Hematopoietic multipotent progenitor cell (in vitro differentiated cells): ENCODE measurements around the gene MOV10L1. TPM values are rescaled to one million over a fixed set of nuclear protein-coding genes. Genes with fewer than 3 reads are reported as not detected.

Source experiments
- DNase-seq, 3 donors: peaks; one replicate each; pipeline ENCODE4 v3.0.0-alpha.2; 2011 to 2015; ENCODE audit warnings: low read depth in 2 of 3, low spot score in 2 of 3
- total RNA-seq: library from RNA; depleted of rRNA; stranded (reverse); fragments of >200 nt; gene quantifications from one replicate; pipeline ENCODE4 v1.2.3, GENCODE V29; 2012

Gene MOV10L1
- total RNA-seq, result 0.27 TPM

DNA sequence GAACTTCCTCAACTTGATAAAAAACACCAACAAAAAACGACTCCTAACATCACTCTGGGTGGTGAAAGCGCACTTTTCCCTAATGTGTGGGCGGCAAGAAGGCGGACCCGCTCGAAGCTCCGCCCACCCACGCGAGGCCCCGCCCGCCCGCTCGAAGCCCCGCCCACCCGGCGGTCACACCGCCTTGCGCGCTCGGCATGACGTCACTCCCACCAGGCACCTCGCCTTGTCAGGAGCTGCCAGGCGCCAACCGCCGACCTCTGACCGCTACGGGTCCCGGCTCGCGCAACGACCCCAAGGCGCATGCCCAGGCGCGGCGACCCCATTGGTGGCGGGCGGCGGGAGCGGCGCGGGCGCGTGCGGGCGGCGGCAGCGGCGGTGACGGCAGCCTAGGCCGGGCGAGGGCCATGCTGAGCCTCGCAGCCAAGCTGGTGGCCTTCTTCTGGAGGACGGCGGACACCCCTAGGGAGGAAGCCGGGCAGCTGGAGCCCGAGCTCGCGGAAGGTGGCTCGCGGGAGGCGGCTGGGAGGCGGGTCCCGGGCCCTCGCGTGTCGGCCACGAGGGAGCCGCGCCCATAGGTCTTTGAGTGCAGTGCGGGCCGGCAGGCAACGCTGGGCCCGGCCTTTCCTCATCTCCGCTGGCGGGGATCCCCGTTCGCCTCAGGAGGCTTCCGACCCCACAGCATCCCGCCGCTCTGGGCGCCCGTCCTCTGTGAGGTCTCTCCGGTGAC lies at the start of gene MOV10L1:
Gene MOV10L1, plus strand, starts transcription at position 325 of the 730 bp plus-strand sequence. Its CDS starts 83 bp downstream, at position 408.
- peak in 2 of 3 donors; percentile 57 to 59 for DNase-seq

DNA sequence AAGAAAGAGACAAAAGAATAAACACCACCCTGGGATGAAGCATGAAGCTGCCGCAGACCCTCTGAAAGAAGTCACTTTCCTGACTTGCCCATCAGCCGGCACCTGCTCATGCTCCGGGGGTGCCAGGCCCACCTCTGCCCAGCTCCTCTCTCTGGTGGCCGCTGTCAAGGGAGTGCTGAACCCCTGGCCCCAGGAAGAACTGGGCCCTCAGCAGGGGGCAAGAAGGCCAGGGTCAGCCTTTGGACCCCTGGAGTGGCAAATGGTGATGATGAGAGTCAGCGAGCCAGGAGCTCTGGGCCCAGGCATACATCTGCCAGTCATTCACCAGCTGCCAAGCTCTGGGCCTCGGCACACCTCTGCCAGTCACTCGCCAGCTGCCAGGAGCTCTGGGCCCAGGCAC lies 49.1 kb upstream of the MOV10L1 start:
- DNase-seq, result no peak

DNA sequence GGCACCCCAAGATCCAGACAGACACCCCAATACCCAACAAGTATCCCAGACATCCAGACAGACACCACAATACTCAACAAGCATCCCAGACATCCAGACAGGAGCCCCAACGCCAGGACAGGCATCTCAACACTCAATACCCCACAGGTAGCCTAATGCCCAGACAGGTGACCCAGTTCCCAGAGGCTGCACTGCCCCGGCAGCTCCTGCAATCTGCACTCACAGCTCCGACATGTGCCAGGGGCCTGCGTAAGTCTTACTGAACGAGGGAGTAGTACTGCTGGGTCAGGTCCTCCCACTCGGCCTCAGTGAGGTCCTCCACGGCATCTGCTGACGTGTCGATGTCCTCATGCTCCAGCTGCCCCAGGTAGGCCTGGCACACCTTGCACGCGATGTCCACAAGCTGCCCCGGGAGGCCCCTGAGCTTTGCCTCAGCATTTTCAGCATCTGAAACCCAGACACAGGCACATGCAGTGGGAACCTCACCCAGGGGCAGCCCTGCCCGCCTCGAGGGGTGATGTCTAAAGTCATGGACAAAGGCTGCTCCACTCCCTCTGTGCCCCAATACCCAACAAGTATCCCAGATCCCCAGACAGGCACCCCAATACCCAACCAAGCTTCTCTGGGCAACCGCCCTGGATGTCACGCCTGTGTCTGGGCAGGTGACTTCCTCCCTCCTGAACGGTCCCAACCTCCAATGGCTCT lies 48.3 kb upstream of the MOV10L1 start:
- no peak for DNase-seq

DNA sequence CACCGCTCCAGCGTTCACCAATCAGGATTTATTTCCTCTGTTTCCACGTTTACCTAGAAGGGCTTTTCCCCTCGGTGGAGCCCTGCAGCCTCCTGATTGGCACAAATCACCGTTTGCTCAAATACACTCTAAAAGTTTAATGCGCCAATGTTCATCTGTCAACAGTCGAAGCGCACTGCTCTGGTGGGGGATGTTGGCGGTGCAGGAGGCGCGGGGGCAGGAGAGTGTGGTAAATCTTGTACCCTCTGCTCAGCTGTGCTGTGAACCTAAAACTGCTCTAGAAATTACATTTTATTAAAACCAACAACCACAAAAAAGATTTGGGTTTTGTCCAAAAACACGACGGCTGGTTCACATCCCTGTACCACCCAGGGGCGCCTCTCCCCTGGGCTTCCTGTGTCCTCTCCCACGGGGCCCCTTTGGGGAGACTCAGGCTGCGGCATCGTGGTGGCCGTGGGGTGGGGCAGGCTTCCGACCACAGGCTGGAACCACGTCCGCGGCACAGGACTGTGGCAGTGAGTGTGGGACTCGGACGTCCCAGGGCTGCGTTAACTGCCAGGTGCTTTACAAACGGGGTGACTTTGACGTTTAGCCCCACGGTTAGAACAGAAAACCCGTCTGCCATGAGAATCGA lies 45.2 kb upstream of the MOV10L1 start:
- peak in 2 of 3 donors; percentile 36 to 58 for DNase-seq

DNA sequence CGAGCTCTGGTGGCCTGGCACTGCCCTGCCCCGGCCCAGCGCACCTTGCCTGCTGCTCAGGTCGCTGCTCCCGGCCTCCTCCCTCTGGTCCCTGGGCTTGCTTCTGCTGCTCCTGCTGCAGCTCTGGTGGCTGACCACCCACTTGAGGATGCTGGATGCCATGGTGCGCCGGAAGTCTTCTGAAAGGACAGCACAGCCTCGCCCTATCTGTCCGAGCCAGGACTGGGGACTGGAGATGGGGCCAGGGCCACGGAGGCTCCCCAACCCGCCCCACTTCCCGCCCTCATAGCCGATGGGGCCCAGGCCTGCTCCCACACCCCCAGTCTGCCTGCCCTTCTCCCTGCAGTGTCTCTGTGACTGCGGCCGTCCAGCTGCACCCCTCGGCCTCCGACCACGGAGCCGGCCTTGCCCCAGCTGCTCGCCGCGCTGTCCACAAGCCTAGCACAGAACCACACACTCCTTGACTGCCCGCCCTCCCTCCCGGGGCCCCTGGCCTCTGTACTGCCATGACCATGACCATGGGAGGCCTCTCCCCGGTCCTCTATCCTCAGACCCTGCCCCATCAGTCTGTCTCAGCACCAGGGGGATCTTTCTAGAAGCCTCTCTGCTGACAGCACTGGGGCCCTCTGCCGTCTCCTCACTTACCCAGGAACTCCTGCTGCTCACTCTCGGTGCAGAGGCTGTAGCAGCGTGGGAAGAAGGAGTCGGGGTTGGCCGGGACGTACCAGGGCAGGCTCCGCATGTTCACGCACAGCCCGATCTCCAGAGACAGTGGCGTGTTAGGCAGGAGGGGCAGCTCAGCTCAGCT lies 44.4 kb upstream of the MOV10L1 start:
- DNase-seq, result no peak

DNA sequence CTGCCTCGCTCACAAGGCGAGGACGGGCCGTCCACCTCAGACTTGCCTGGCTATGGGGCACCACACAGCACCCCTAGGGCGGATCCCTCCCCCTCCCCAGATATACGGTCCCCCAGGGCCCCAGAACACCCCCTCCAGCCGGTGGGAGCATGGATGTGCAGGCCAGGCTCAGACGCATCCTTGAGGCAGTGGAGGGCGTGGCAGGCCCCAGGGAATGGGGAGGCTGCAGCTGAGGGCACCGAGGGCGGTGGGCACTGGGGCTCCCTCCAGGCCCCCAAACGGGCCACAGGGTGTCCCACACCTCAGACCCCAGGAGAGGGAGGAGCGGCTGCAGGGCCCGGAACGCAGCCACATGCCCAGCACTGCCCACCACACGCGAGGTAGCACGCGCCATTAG lies 43.8 kb upstream of the MOV10L1 start:
- DNase-seq, result no peak

DNA sequence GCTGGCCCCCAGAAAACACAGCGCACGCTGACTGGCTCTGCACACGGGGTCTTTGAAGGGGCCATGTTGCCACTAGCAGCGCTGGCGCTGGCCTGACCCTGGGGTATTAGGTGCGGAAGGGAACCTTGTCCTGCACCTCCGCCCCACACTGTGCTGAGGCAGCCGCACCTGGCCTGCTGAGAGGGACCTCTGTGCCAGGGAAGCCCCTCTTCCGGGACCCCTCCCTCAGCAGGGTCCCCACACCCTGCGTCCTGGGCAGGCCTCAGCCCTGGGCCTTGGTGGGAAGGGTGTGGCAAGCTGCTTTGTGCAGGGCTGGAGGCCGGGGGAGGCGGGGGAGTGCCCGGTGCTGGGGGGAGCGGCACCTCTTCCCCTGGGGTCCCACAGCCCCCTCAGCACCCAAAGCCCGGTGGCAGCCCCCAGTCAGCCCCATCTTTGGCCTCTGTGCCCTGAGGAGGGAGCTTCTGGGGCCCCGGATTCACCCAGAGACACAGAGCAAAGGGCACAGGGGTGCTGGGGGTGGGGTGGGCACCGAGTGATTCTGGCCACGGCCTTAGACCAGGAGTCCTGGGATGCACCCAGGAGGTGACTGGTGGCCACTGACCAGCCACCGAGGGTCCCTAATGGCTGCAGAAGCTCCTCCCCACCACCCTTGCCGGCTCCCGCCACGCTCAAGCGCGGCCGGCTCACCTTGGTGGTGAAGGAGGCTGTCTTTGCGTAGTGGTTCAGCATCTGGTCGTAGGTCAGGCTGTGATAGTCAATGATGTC lies 43.1 kb upstream of the MOV10L1 start:
- DNase-seq, result no peak

DNA sequence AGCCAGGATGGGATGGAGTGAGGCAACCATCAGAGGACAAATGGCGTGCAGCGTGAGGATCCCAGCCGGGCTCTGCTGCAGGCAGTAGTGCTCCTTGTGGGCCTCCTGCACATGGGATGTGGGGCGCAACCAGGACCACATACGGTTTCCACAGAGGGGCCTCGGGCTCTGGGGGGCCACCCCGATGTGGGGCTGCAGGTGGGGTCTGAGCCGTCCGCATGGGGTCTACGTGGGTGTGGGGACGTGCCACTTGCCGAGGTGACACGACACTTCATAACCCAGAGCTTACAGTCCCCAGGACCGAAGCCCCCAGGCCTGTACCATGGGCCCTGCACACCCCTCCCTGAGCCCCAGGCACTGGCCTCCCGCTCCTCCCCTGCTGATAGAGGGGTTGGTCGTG lies 42.5 kb upstream of the MOV10L1 start:
- DNase-seq, result no peak

DNA sequence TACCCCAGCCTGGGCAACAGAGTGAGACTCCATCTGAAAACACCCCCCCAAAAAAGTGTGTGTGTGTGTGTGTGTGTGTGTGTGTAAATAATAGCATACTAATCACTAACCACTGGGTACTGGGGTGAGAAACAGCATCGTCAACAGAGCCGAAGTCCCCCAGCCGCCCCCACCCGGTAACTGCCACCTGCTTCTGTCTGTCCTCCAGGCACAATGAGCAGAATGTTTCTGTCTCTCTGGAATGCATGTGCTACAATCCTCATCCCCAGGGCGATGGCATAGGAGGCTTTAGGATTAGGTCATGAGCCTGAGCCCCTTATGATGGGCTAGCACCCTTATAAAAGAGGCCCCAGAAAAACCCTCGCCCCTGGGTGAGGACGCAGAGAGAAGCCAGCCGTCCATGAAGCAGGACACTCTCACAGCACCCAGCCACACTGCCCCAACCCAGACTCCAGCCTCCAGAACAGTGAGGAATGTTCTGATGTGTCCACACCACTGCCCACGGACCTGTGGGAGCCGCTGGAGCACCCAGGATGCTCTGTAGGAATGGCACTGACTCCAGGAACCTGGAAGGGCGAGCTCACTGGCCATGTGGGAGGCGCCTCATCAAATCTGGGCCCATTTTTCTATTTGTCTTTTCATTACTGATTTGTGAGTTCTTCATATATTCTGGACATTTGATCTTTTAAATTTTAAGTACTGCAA lies 41.6 kb upstream of the MOV10L1 start:
- no peak for DNase-seq

DNA sequence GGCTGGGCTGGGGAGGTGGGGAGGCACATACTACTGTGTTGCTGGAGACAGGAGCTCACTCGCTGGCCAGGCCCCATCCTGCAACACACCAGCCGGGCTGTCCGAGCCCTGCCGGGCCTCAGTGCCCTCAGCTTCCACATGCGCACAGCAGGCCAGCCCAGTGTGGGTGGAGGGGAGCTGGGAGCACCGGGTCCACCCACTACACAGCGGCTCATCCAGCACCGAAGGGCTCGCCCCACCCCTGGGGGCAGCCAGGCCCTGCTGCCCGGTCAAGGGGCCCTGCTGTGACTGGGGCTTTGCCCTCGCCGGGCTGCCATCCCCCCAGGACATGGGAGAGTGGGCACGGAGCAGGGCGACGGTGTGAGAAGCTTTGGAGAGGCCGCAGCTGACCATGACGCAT lies 41.0 kb upstream of the MOV10L1 start:
- DNase-seq, result no peak

DNA sequence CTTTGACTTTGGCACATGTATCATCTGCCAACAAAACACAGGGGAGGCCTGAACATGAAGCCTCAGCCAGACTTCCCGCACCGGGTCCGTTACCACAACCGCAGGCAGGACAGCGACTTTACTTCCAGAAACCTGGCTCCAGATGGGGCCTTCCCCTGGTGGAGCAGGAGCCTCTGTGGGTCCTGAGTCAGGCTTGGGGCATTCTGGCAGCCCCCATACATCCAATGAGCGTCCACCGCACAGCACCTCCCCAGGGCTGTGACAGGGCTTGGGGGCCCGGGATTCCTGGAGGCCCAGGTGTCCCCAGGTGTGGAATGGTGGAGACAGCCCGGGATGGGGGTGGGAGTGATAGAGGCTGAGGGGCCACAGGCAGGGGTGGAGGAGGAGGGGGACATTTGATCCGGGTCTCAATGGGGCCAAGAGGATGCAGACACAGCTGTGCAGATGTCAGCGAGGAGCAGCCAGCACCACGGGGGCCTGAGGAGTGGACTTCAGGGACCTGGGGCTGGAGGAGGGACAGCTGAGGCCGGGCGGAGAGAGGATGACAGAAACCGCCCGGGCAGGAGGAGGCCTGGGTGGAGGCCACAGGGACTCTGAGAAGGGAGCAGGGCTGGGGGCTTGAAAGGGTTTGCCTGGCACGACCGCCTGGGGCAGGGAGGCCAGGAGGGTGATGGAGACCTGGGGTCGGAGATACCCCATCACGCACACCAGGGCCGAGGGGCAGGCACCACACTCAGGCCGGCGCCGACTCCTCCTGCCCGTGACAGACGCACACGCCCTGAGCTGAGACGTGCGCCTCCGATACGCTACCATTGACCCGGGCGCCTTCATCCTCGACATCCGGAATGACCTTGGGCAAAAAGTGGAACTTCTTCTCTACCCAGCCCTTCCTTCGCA lies 40.3 kb upstream of the MOV10L1 start:
- DNase-seq, result no peak

DNA sequence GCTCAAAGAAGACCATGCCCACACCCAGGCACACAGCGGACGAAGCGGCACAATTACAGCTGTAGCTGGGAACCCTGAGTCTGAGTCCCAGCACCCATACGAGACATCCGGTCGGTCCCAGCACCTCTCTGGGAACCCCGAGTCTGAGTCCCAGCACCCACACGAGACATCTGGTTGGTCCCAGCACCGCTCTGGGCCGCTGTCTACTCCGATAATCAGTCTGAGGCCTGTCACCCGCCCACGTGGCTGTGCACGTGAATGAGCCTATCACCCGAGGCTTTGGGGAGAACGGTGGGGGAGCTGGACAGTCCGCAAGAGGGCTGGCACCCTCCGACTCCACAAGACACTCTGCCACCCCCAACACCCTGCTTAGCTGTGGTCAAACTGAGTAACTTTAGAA lies 37.9 kb upstream of the MOV10L1 start:
- no peak for DNase-seq

DNA sequence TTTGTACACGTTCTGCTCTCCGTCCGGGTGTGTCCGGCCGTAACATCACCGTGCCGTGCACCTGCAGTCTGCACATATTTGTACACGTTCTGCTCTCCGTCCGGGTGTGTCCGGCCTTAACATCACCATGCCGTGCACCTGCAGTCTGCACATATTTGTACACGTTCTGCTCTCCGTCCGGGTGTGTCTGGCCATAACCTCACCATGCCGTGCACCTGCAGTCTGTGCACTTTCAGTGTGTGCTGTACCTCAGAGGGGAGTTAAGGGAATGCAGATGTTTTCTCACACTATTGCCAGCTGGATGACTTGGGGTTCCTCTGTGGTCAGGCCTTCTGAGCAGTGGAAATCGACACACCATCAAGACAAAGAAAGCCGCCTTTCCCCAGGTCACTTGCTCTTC lies 35.9 kb upstream of the MOV10L1 start:
- DNase-seq, result no peak

DNA sequence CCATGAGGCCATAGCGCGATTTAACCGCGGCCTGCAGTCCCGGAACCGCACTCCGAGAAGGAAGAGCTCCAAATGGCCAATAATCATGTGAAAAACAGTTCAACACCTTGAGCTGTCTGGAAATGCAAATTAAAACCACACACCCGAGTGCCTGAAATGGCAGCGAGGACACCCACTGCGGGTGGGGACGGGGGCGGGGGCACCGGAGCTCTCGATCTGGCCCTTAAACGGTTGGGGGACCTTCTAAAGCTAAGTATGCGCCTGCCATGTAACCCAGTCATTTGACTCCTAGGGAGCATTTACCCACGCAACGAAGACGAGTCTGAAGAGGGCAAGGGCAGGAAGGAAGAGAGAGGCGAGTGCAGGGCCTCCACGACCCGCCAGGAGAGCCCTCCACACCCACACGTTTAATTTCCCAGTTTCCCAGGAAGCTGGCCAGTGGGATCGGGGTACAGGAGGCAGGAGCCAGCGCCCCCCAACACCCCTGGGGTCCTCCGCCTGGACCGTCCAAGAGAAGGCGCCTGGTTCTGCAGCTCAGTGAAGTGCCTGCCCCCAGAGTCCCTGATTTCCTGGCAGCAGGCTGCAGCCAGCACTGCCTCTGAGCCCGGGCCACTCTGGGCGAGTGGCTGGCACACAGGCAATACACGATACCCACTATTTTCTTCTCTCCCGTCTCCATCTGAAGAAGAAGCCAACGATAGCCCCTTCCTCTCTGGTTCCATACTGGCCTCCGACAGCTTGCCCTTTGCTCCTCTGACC lies 33.4 kb upstream of the MOV10L1 start:
- DNase-seq, result no peak

DNA sequence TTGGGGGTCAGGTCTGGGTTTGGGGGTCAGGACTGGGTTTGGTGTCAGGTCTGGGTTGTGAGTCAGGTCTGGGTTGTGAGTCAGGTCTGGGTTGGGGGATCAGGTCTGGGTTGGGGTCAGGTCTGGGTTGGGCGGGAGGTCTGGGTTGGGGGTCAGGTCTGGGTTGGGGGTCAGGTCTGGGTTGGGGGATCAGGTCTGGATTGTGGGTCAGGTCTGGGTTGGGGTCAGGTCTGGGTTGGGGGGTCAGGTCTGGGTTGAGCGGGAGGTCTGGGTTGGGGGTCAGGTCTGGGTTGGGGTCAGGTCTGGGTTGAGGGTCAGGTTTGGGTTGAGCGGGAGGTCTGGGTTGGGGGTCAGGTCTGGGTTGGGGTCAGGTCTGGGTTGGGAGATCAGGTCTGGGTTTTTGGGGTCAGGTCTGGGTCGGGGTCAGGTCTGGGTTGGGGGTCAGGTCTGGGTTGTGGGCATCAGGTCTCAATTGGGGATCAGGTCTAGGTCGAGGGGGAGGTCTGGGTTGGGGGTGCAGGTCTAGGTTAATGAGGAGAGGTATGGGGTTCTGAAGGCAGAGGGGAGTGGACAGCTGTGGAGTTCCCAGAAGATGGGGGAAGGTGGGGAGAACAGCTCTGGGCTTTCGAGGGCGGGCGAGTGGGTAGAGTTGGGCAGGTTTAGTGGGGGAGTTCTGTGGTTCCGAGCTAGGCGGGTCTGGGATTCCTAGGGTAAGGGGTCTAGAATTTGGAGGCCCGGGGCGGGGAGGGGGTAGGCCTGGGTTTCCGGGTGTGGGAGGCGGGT lies 32.3 kb upstream of the MOV10L1 start:
- DNase-seq, result no peak

DNA sequence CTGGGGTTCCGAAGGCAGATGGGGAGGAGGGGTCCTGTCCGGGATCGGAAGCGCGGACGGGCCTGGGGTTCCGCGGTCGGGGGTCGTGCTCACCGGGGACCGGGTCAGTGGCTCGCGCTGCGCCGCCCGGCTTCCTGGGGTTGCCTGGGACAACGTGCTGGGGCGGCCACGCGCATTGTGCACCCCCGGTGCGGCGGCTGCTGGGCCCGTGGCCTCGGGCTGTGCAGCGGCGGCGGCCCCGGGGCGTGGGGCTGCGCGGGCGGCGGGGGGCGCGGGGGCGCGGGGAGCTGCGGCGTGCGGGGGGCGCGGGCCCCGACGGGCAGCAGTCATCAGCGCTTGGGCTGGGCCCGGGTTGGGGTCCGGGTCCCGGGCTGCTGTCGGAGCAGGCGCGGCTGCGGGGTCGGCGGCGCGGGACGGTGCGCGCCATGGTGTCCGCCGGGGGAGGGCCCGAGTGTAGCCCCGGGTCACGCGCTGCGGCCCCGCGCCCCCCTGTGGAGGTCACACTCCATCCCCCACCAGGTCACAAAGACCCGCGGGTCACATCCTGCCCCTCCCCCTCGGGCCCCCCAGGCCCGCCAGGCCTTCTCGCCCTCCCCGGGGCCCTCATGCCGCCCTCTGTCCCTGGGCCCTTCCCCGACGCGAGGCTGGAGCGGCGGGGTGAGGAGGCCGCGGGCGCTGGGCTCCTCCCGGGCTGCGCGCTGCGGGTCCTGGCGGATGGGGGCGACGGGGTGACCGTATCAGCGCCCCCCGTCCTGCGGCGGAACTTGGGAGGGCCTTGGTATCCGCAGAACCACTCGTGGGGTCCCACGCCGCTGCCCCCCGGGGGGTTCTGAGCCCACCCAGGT lies 31.5 kb upstream of the MOV10L1 start, which contains the start of gene TTLL8:
Gene TTLL8, minus strand, starts transcription at position 238 of the 845 bp plus-strand sequence.
- DNase-seq, result no peak
